GM23338 (cell line): ENCODE results near the gene VRK3. TPM values are rescaled to one million over a fixed set of nuclear protein-coding genes. Genes with fewer than 3 reads are reported as not detected.

Experiments
- ATAC-seq: fragments of 200-7000 bp; cut with Tn5 transposase; 3 replicates; pipeline ENCODE4 v1.9.1; 2020
- DNase-seq: peaks from one replicate; pipeline ENCODE4 v3.0.0-alpha.2; 2015; ENCODE audit warnings: low spot score
- H2AFZ ChIP-seq: fragments of 200-600 bp; sonication (generic); 2 replicates; pipeline ENCODE4 v1.8.0; 2016; ENCODE audit warnings: antibody characterized with exemption, mild to moderate bottlenecking, moderate library complexity
- H3F3A ChIP-seq: fragments of 200-600 bp; sonication (generic); replicated peaks from 2 replicates; pipeline ENCODE4 v1.8.0; 2017; ENCODE audit warnings: antibody characterized with exemption, mixed run types, low read depth
- H3K27ac ChIP-seq: fragments of 200-600 bp; sonication (generic); 2 replicates; pipeline ENCODE4 v1.6.1; 2016; ENCODE audit warnings: low read depth
- H3K27me3 ChIP-seq: fragments of 200-600 bp; sonication (generic); 2 replicates; pipeline ENCODE4 v1.8.0; 2016; ENCODE audit warnings: mild to moderate bottlenecking, mixed run types, moderate library complexity; ENCODE audit not compliant: insufficient read depth
- H3K36me3 ChIP-seq: fragments of 200-600 bp; sonication (generic); 2 replicates; pipeline ENCODE4 v1.8.0; 2016; ENCODE audit warnings: mild to moderate bottlenecking; ENCODE audit not compliant: insufficient read depth
- H3K4me1 ChIP-seq: fragments of 200-600 bp; sonication (generic); 2 replicates; pipeline ENCODE4 v1.8.0; 2016; ENCODE audit warnings: mild to moderate bottlenecking, moderate library complexity; ENCODE audit not compliant: insufficient read depth
- H3K4me2 ChIP-seq: fragments of 200-600 bp; sonication (generic); 2 replicates; pipeline ENCODE4 v1.7.1; 2017; ENCODE audit warnings: mixed run types
- H3K4me3 ChIP-seq: fragments of 200-600 bp; sonication (generic); 2 replicates; pipeline ENCODE4 v1.6.1; 2016; ENCODE audit warnings: mixed run types
- H3K79me2 ChIP-seq: fragments of 200-600 bp; sonication (generic); replicated peaks from 2 replicates; pipeline ENCODE4 v1.8.0; 2017; ENCODE audit warnings: mild to moderate bottlenecking; ENCODE audit not compliant: insufficient read depth
- H3K9me2 ChIP-seq: fragments of 200-600 bp; sonication (generic); 2 replicates; pipeline ENCODE4 v1.8.0; 2017; ENCODE audit not compliant: insufficient read depth
- H4K20me1 ChIP-seq: fragments of 200-600 bp; sonication (generic); replicated peaks from 2 replicates; pipeline ENCODE4 v1.8.0; 2017; ENCODE audit warnings: mild to moderate bottlenecking; ENCODE audit not compliant: insufficient read depth
- H3K27ac Mint-ChIP-seq: 2 replicates; pipeline ENCODE4 v1.8.0; 2020; ENCODE audit warnings: inconsistent platforms, mild to moderate bottlenecking, moderate library complexity, mixed read lengths
- H3K27me3 Mint-ChIP-seq: 3 replicates; pipeline ENCODE4 v1.8.0; 2022; ENCODE audit warnings: low read depth, mild to moderate bottlenecking, moderate library complexity, mixed read lengths, inconsistent platforms; ENCODE audit not compliant: insufficient read depth, poor library complexity
- H3K36me3 Mint-ChIP-seq: 3 replicates; pipeline ENCODE4 v1.8.0; 2021; ENCODE audit warnings: low read depth, mild to moderate bottlenecking, inconsistent platforms, moderate library complexity, mixed read lengths
- H3K4me1 Mint-ChIP-seq: 3 replicates; pipeline ENCODE4 v1.8.0; 2020; ENCODE audit warnings: mild to moderate bottlenecking, inconsistent platforms, mixed read lengths
- H3K4me3 Mint-ChIP-seq: 3 replicates; pipeline ENCODE4 v1.8.0; 2021; ENCODE audit warnings: moderate library complexity, mild to moderate bottlenecking, inconsistent platforms, mixed read lengths
- H3K9me3 Mint-ChIP-seq: 3 replicates; pipeline ENCODE4 v1.8.0; 2020; ENCODE audit warnings: moderate library complexity, mild to moderate bottlenecking, inconsistent platforms, mixed read lengths
- CREB1 ChIP-seq: fragments of 250-450 bp; sonication (Bioruptor Pico); IDR thresholded peaks from 2 replicates; pipeline ENCODE4 v1.5.0; 2020; ENCODE audit warnings: low read depth, mild to moderate bottlenecking, moderate library complexity
- CTCF ChIP-seq, 2 experiments: fragments of 200-600 bp in 1 of 2; sonication (generic) in 1 of 2; conservative IDR thresholded peaks; 2 replicates each; pipeline versions ENCODE4 v1.5.1 to v1.6.1; 2016 to 2017; ENCODE audit warnings: antibody characterized with exemption in 2 of 2, low read depth in 2 of 2, mild to moderate bottlenecking in 2 of 2, moderate library complexity in 1 of 2
- ETS1 ChIP-seq: IDR thresholded peaks from 2 replicates; pipeline ENCODE4 v1.6.1; 2016; ENCODE audit warnings: antibody characterized with exemption
- EZH2phosphoT487 ChIP-seq: fragments of 200-600 bp; sonication (generic); IDR thresholded peaks from one replicate; pipeline ENCODE4 v1.8.1; 2018; ENCODE audit warnings: antibody characterized with exemption; ENCODE audit not compliant: unreplicated experiment
- REST ChIP-seq: IDR thresholded peaks from one replicate; pipeline ENCODE4 v1.6.1; 2018; ENCODE audit warnings: antibody characterized with exemption; ENCODE audit not compliant: unreplicated experiment
- STAT1 ChIP-seq: IDR thresholded peaks from one replicate; pipeline ENCODE4 v1.6.1; 2016; ENCODE audit warnings: antibody characterized with exemption; ENCODE audit not compliant: unreplicated experiment
- ZNF331 ChIP-seq: fragments of 250-450 bp; sonication (Bioruptor Pico); IDR thresholded peaks from 2 replicates; pipeline ENCODE4 v1.5.0; 2020; ENCODE audit warnings: low read depth, mild to moderate bottlenecking, moderate library complexity
- ZNF462 ChIP-seq: fragments of 250-450 bp; sonication (Bioruptor Pico); IDR thresholded peaks from 2 replicates; pipeline ENCODE4 v1.5.0; 2020; ENCODE audit warnings: mild to moderate bottlenecking, moderate library complexity
- polyA plus RNA-seq: library from polyadenylated mRNA; unstranded; fragments of >200 nt; fragmentation: Nextera tagmentation; extraction: Ambion mirVana; gene quantifications from 2 replicates; pipeline ENCODE4 v1.2.1, GENCODE V29; 2016
- total RNA-seq: library from RNA; depleted of rRNA; stranded (reverse); fragments of >200 nt; shearing (Covaris generic); gene quantifications from 2 replicates; pipeline ENCODE4 v1.2.3, GENCODE V29; 2014

Gene VRK3
- total and polyA plus RNA-seq, 2 experiments from 2014 or later, result 17.4 to 29.1 TPM

- TF ChIP-seq ZNF462 (CRISPR knock-in tag) (no peak), CREB1 (CRISPR knock-in tag) (no peak)
Measured at GRCh38 chr19:50024719-50025021, 502 bp downstream of the VRK3 start (continued).

GRCh38 chr19:50022823-50023222 lies 2.3 kb downstream of the VRK3 start:
- ATAC-seq, result no peak
- no peak for TF ChIP-seq CTCF (conservative IDR thresholded peaks at IDR 0.05; ENCODE audit: low read depth in 2 of 2)
- no peak for TF ChIP-seq STAT1
- no peak for TF ChIP-seq ZNF331 (CRISPR knock-in tag)
- TF ChIP-seq EZH2phosphoT487, result no peak
- no peak for TF ChIP-seq ETS1
- TF ChIP-seq REST, result no peak

More at GRCh38 chr19:50022823-50023222, 2.3 kb downstream of the VRK3 start:
- H3F3A ChIP-seq, result 0 out of 2 replicates have a peak, but pooled peaks cover 2% of the 10 kb centered on the region
- no peak overlapping the region for H3K27ac Mint-ChIP-seq
- H3K9me2 ChIP-seq, result no peaks in the 10 kb centered on the region
- no peaks in the 10 kb centered on the region for H3K27me3 ChIP-seq
- DNase-seq, result no peak
- peaks cover 34% of the 10 kb centered on the region for H3K79me2 ChIP-seq
- no peak overlapping the region for H3K4me2 ChIP-seq
- H3K4me1 ChIP-seq, result peaks cover 15% of the 10 kb centered on the region; the same call in 1 of the 2 replicates
- H3K36me3 ChIP-seq, result no peaks in the 10 kb centered on the region; the same call in 1 of the 2 replicates
- H3K9me3 Mint-ChIP-seq, result peaks cover 11% of the 10 kb centered on the region
- H3K27ac ChIP-seq, result no peak overlapping the region
- no peak overlapping the region for H3K4me3 Mint-ChIP-seq
- no peak overlapping the region for H2AFZ ChIP-seq
- H3K4me1 Mint-ChIP-seq, result peaks cover 10% of the 10 kb centered on the region; the same call in 2 of the 3 replicates
- no peak overlapping the region for H3K4me3 ChIP-seq
- H3K36me3 Mint-ChIP-seq, result peaks cover 11% of the 10 kb centered on the region
- peaks cover 9% of the 10 kb centered on the region; the same call in 1 of the 2 replicates for H4K20me1 ChIP-seq
- H3K27me3 Mint-ChIP-seq, result peaks cover 9% of the 10 kb centered on the region
